Fibroblast of skin of left quadriceps (primary cell): ENCODE results near the gene SLC1A2.
A peak's percentile ranks its signal among the peaks of the same experiment; 100 is the strongest.

Experiments used
- DNase-seq, 2 experiments: peaks; one replicate each; pipeline ENCODE4 v3.0.0-alpha.2; 2013; ENCODE audit warnings: low read depth in 2 of 2

Gene SLC1A2

GRCh38 chr11:35376118-35376510, 43.2 kb downstream of the SLC1A2 start:
- no peak for DNase-seq

- no peak for DNase-seq
Observed at GRCh38 chr11:35375332-35376117, 43.8 kb downstream of the SLC1A2 start.

DNA sequence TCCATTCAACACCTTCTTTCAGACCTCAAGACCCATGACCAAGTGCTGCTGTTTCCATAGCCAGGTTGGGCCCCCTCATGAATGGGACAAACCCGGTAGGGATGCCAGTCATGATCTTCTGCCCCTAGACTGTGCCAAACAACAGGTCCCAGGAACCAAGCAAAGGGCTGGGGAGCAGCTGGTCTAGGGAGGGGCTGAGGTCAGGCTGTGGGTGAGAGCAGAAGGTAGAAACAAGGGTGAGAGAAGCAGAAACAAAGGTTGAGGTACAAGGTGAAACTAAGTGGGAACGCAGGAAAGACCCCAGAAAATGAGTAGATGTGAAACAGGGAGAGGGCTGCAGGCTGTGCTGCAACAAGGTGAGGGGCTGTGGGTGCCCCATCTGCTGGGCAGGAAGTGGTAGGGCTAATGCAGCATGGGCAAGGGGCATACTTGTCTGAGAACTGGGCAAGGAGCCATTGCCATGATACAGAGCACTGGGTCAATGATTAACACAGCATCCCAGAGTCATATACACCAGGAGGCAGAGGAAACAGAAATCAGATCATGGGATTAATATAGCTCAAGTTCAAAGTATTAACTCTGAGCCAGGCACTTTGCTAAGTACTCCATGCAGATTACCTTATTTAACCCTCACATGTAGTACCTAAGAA, 45.9 kb downstream of the SLC1A2 start:
- DNase-seq = no peak

DNA sequence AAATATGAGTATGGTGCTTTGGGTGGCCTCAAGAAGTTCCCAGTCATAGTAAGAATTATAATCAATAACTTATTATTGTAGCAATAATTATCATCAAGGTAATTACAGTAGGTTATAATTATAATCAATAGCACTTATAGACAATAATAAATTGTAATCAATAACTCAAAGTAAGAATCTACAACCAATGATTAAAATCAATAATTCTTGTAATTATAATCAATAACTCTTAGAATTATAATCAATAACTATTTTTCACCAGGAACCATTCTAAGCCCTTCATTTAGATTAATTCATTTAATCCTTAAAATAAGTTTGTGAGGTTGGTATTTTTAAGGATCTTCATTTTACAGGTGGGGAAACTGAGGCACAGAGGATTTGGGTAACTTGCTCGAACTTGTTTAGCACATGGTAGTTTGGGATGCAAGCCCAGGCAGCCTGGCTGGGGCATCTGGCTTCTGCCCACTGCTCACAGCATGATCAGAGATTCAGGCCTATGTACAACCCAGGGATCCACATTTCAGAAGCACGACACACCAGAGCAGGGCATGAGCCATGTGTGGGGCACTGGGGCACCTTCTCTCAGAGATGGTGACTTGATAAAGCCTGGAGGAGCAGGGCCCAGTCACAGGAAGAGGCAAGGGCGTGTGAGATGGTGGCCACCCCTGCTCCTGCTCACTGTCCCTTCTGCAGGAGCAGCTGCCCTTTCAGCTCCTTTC, 46.6 kb downstream of the SLC1A2 start:
- DNase-seq = no peak

DNA sequence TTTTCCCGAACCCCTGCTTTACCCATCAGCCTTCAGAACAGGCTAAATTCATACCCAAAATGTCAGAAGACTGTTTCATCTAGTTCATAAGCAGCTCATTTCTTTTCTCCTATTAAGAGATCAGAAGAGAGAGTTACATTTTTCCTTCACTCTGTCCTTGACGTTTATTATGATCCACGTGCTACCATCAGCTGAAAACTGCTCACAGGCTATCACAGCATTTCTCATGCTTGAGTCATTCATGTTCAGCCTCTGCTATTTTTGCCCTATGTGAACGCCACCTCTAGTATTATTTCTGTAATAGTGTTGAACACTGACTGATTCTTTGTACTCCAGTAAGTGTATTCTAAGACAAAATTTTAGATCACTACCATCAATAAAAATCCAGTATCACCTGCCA, 51.9 kb downstream of the SLC1A2 start:
- DNase-seq = peak; percentile 61 to 63

DNA sequence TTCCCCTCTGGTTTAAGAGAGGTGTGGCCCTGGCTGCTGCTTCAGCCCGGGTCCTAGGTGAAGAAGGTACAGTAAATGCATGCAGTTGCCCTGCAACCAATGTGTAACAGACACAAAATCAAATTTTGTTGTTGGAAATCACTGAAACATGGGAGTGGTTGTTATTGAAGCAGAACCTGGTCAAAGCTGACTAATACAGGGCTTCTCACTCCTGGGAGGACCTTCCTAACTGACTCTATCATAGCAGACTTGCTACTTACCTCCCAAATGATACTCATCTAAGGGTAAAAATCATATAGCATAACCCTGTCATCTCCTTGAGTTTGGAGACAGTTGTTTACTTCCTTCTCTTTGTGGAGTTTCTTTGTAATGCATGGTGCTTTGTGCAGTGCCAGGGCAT, 52.6 kb downstream of the SLC1A2 start:
- DNase-seq = no peak

DNA sequence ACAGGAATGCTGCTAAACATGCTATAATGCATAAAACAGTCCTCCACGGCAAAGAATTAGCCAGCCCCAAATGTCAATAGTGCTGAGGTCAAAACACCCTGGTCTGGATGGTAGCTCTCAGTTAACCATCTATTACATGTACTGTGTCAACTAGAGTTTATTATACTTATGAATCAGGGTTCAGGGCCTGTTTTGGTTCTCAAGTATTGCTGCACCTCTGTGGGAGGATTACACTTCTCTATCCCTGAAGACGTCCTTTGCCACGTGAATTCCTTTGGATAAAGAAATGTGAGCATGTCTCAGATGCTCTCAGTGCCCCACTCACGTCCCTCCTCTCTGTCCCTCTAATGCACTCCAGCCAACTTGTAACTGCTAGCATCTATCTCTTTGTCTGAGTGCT, 53.4 kb downstream of the SLC1A2 start:
- no peak for DNase-seq

- no peak for DNase-seq
Observed at GRCh38 chr11:35365395-35365794, 54.0 kb downstream of the SLC1A2 start.

GRCh38 chr11:35363854-35364780, 55.2 kb downstream of the SLC1A2 start:
- peak; percentile 57 to 59 for DNase-seq

- DNase-seq = no peak
Observed at GRCh38 chr11:35363246-35363801, 56.0 kb downstream of the SLC1A2 start.

DNA sequence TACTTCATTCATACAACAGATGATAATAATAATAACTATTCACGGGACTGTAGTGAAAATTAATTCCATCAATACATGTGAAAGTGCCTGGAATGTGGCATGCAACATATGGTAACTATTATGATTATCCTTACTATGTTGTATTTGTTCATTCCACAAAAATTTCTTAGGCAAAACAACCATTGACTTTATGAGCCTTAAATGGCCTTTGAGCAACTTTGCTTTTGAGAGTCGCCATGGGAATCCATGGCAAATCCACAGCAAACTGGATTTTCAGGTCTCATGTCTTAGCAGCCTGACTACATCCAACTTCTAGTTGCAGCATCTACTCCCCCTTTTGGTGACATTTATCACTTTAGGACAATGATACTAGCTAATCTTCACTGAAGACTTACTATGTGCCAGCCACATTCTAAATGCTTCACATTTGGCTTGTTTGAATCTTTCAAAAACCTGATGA, 56.8 kb downstream of the SLC1A2 start:
- DNase-seq = peak; percentile 70 to 76

DNA sequence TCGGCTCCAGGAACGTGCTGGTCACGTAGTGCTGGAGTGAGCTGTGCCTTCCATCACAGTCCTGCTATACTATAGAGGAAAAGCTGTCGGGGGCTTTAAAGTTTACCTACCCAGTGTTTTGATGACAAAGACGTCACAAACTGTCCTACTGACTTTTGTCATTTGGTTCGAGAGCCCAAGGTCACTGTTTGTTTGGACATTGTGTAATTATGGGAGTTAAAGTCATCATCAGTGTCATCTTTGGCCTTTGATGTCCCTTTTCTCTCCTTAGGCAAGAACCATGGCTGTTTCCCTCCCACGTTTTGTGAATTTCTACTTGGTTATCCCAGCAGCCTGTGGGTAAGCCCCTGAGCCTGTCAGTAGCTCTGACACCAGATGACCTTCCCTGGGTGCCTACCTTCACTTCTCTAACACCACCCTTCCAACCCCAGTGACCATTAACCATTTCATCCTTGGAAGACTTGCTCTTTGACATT, 59.3 kb downstream of the SLC1A2 start:
- no peak for DNase-seq

- DNase-seq = no peak
Observed at GRCh38 chr11:35359321-35360054, 59.9 kb downstream of the SLC1A2 start.

DNA sequence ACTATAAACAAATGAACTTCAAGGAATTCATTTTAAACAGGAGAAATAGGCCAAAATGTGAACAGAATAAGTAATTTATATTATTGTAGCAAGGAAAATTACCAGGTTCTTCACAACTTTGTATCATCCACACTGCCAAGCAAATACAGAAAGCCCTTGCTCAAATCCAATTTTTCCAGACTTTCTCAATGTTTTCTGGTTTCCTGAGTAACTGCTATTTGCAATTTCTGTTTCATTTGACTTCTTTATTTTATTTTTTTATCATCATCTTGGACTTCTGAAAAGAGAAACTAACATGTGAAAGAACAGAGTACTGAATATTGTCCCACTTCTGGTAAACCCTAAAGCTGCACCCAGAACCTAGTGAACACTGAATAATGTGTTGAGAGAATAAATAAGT, 61.0 kb downstream of the SLC1A2 start:
- no peak for DNase-seq

DNA sequence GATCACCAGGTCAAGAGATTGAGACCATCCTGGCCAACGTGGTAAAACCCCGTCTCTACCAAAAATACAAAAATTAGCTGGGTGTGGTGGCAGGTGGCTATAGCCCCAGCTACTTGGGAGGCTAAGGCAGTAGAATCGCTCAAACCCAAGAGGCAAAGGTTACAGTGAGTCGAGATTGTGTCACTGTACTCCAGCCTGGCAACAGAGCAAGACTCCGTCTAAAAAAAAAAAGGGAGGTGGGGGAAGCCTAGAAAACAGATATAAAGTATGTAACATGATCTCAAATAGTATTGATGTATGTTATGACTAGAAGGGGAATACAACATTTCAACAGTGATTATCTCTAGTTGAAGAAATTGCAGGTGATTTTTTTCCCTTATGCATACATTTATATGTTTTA, 61.4 kb downstream of the SLC1A2 start:
- DNase-seq = no peak

GRCh38 chr11:35355102-35355749, 64.1 kb downstream of the SLC1A2 start:
- no peak for DNase-seq

DNA sequence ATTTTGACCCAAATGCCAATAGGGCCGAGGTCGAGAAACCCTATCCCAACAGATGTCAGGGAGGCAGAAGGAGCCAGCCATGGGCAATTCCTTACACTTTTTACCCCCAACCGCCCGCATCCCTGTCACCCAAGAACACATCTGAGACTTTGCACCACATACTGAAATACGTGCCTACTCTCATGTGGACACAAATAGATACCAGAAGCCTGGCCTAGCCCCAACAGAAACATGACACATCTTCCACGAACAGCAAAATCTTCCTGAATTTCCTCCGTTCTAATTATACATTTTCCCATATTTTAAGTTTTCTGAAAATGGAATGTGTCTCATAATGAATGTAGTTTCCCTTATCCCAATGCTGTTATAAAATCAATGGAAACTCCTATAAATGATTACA, 64.7 kb downstream of the SLC1A2 start:
- DNase-seq = no peak

GRCh38 chr11:35352077-35352888, 67.1 kb downstream of the SLC1A2 start:
- DNase-seq = peak; percentile 63 to 65

- DNase-seq = no peak
Observed at GRCh38 chr11:35349897-35350296, 69.5 kb downstream of the SLC1A2 start.
